ENCODE results near the gene DMRTC2. TPM values are rescaled to one million over a fixed set of nuclear protein-coding genes. Genes with fewer than 3 reads are reported as not detected.
A peak's percentile ranks its signal among the peaks of the same experiment; 100 is the strongest.

Gene DMRTC2
- total and polyA plus RNA-seq, 9 of the 15 experiments (the other 6 are each of a cell fraction or from before 2014, with no cell fraction given), result 0.03 TPM; not detected in 8

GRCh38 chr19:41883821-41884733, 39.2 kb downstream of the DMRTC2 start (continued):
- no peak for TF ChIP-seq RERE (CRISPR knock-in tag; IDR thresholded peaks at IDR 0.05; ENCODE audit: borderline replicate concordance)
- peak; percentile 100 for TF ChIP-seq SNIP1 (IDR thresholded peaks at IDR 0.05; ENCODE audit: low read depth)
- peak; percentile 84 for TF ChIP-seq FIP1L1 (IDR thresholded peaks at IDR 0.05; ENCODE audit: low read depth, low read length, poor library complexity, severe bottlenecking)
- no peak; the same call in 1 of the 2 replicates for TF ChIP-seq PML (IDR thresholded peaks at IDR 0.05; ENCODE audit: low read length)
- TF ChIP-seq ZNF57 (CRISPR knock-in tag; IDR thresholded peaks at IDR 0.05), result no peak
- no peak for TF ChIP-seq ZNF449 (CRISPR knock-in tag; IDR thresholded peaks at IDR 0.05)
- TF ChIP-seq CHCHD3 (CRISPR knock-in tag; IDR thresholded peaks at IDR 0.05), result no peak
- no peak for TF ChIP-seq PTTG1 (tag; IDR thresholded peaks at IDR 0.05; ENCODE audit: low read depth)
- TF ChIP-seq FOS (IDR thresholded peaks at IDR 0.05; ENCODE audit: extremely low read depth, insufficient read length), result no peak
- no peak for TF ChIP-seq ZNF146 (CRISPR knock-in tag; IDR thresholded peaks at IDR 0.05; ENCODE audit: unreplicated experiment)
- no peak for TF ChIP-seq ZNF655 (CRISPR knock-in tag; IDR thresholded peaks at IDR 0.05)
- TF ChIP-seq MYNN (IDR thresholded peaks at IDR 0.05), result no peak
- no peak for TF ChIP-seq MYNN (CRISPR knock-in tag; IDR thresholded peaks at IDR 0.05)
- no peak for TF ChIP-seq ZNF354B (CRISPR knock-in tag; IDR thresholded peaks at IDR 0.05)
- no peak for TF ChIP-seq XRCC4 (IDR thresholded peaks at IDR 0.05; ENCODE audit: extremely low read depth, insufficient read depth, insufficient read length)
- no peak for TF ChIP-seq PTBP1 (IDR thresholded peaks at IDR 0.05; ENCODE audit: low read depth, low read length)
- no peak for TF ChIP-seq KLF16 (IDR thresholded peaks at IDR 0.05)
- TF ChIP-seq ID3 (CRISPR knock-in tag; IDR thresholded peaks at IDR 0.05), result no peak
- TF ChIP-seq ID3 (tag; IDR thresholded peaks at IDR 0.05), result no peak
- TF ChIP-seq KDM5B (IDR thresholded peaks at IDR 0.05; ENCODE audit: insufficient replicate concordance, low read depth, low read length), result peak; percentile 58
